MM.1S (cell line): ENCODE data around the gene PGD.

Experiments
- CTCF ChIP-seq: fragments of 300-600 bp; sonication (generic); IDR thresholded peaks from 2 replicates; pipeline ENCODE4 v1.5.1; 2016; ENCODE audit warnings: antibody characterized with exemption, low read length, mixed read lengths
- EZH2 ChIP-seq: fragments of 300-600 bp; sonication (generic); optimal IDR thresholded peaks from 2 replicates; pipeline ENCODE3; 2017; ENCODE audit warnings: low read depth, mild to moderate bottlenecking, antibody characterized with exemption, low read length, mixed read lengths

GRCh38 chr1:10437052-10437451 lies 38.2 kb downstream of the PGD start:
- TF ChIP-seq EZH2 (no peak), CTCF (no peak)
